IMR-90 (cell line): ENCODE data around the gene FNDC7. TPM values are rescaled to one million over a fixed set of nuclear protein-coding genes. Genes with fewer than 3 reads are reported as not detected.

Source experiments
- ATAC-seq: fragments of 200-7000 bp; cut with Tn5 transposase; 2 replicates; pipeline ENCODE4 v1.9.1; 2020; ENCODE audit warnings: low read depth, mild to moderate bottlenecking, moderate library complexity
- BruUV-seq: library from RNA; stranded (reverse); fragments of 400-500 nt; replicated peaks from 2 replicates; lab custom pipeline; 2021; lab: Mats Ljungman, UMichigan
- CTCF ChIA-PET: fragments of 300-600 bp; formaldehyde crosslinking; extraction: SDS; loops from one replicate; lab custom pipeline; 2021; ENCODE audit warnings: antibody characterized with exemption; lab: Yijun Ruan, JAX
- POLR2A ChIA-PET: fragments of 300-600 bp; sonication (Branson Sonifier 250); formaldehyde crosslinking; loops from one replicate; lab custom pipeline; 2022; ENCODE audit warnings: antibody characterized with exemption; ENCODE audit not compliant: unreplicated experiment; lab: Charles Lee
- DNase-seq: peaks from one replicate; pipeline ENCODE4 v3.0.0; 2013
- H2AFZ ChIP-seq: replicated peaks from 2 replicates; pipeline ENCODE3; 2013; ENCODE audit warnings: low read length, mild to moderate bottlenecking; ENCODE audit not compliant: poor library complexity
- H2AK5ac ChIP-seq: 2 replicates; pipeline ENCODE4 v1.6.1; 2013; ENCODE audit warnings: low read depth, low read length, inconsistent platforms
- H2AK9ac ChIP-seq: replicated peaks from 2 replicates; pipeline ENCODE3; 2013; ENCODE audit warnings: mild to moderate bottlenecking, low read depth, low read length, moderate library complexity; ENCODE audit not compliant: poor library complexity
- H2BK120ac ChIP-seq: 2 replicates; pipeline ENCODE4 v1.6.1; 2013; ENCODE audit warnings: low read depth, low read length, inconsistent platforms
- H2BK15ac ChIP-seq: 3 replicates; pipeline ENCODE4 v1.6.1; 2013; ENCODE audit warnings: low read depth, low read length, inconsistent platforms
- H2BK20ac ChIP-seq: 2 replicates; pipeline ENCODE4 v1.6.1; 2013; ENCODE audit warnings: low read depth, mild to moderate bottlenecking, inconsistent platforms, low read length, moderate library complexity
- H2BK5ac ChIP-seq: 2 replicates; pipeline ENCODE4 v1.6.1; 2013; ENCODE audit warnings: mild to moderate bottlenecking, low read depth, low read length, inconsistent platforms; ENCODE audit not compliant: poor library complexity, severe bottlenecking
- H3K14ac ChIP-seq: replicated peaks from 2 replicates; pipeline ENCODE4 v1.6.1; 2013; ENCODE audit warnings: low read depth, low read length, inconsistent platforms
- H3K18ac ChIP-seq: 2 replicates; pipeline ENCODE4 v1.6.1; 2013; ENCODE audit warnings: low read depth, low read length, control low read depth
- H3K23ac ChIP-seq: 2 replicates; pipeline ENCODE4 v1.6.1; 2013; ENCODE audit warnings: low read depth, low read length, inconsistent platforms
- H3K27ac ChIP-seq: 2 replicates; pipeline ENCODE4 v1.5.1; 2013; ENCODE audit warnings: mild to moderate bottlenecking, control low read depth, low read length; ENCODE audit not compliant: insufficient read depth
- H3K27me3 ChIP-seq: 2 replicates; pipeline ENCODE4 v1.6.1; 2013; ENCODE audit warnings: low read length; ENCODE audit not compliant: control insufficient read depth, insufficient read depth
- H3K36me3 ChIP-seq: 2 replicates; pipeline ENCODE4 v1.6.1; 2013; ENCODE audit warnings: low read length, mixed read lengths; ENCODE audit not compliant: control insufficient read depth, insufficient read depth
- H3K4ac ChIP-seq: 2 replicates; pipeline ENCODE4 v1.6.1; 2013; ENCODE audit warnings: low read depth, low read length, inconsistent platforms
- H3K4me1 ChIP-seq: 2 replicates; pipeline ENCODE4 v1.6.1; 2013; ENCODE audit warnings: low read length, mixed read lengths; ENCODE audit not compliant: control insufficient read depth, insufficient read depth
- H3K4me2 ChIP-seq: 2 replicates; pipeline ENCODE4 v1.6.1; 2013; ENCODE audit warnings: low read depth, mild to moderate bottlenecking, control low read depth, low read length, moderate library complexity
- H3K4me3 ChIP-seq: 2 replicates; pipeline ENCODE4 v1.5.1; 2013; ENCODE audit warnings: low read depth, mild to moderate bottlenecking, control low read depth, low read length, moderate library complexity; ENCODE audit not compliant: insufficient read depth
- H3K56ac ChIP-seq: 2 replicates; pipeline ENCODE4 v1.6.1; 2013; ENCODE audit warnings: low read length, inconsistent platforms; ENCODE audit not compliant: insufficient read depth; ENCODE audit errors: extremely low read depth
- H3K79me1 ChIP-seq, 2 experiments: 2 replicates each; pipeline ENCODE4 v1.6.1; 2013; ENCODE audit warnings: low read length in 2 of 2, inconsistent platforms in 1 of 2, low read depth in 1 of 2
- H3K9ac ChIP-seq: 2 replicates; pipeline ENCODE4 v1.6.1; 2013; ENCODE audit warnings: low read depth, low read length, control low read depth
- H3K9me1 ChIP-seq: 2 replicates; pipeline ENCODE4 v1.6.1; 2013; ENCODE audit warnings: low read length, inconsistent platforms; ENCODE audit not compliant: insufficient read depth
- H3K9me3 ChIP-seq: 2 replicates; pipeline ENCODE4 v1.6.1; 2013; ENCODE audit warnings: low read length; ENCODE audit not compliant: control insufficient read depth, insufficient read depth
- H4K20me1 ChIP-seq: 2 replicates; pipeline ENCODE4 v1.6.1; 2013; ENCODE audit warnings: low read length, inconsistent platforms; ENCODE audit not compliant: insufficient read depth
- H4K5ac ChIP-seq: 2 replicates; pipeline ENCODE4 v1.6.1; 2013; ENCODE audit warnings: mild to moderate bottlenecking, low read depth, low read length, control low read depth
- H4K8ac ChIP-seq, 2 experiments: 2 replicates each; pipeline ENCODE4 v1.6.1; 2013; ENCODE audit warnings: low read depth in 2 of 2, low read length in 2 of 2, control low read depth in 1 of 2, inconsistent platforms in 1 of 2
- H4K91ac ChIP-seq: 2 replicates; pipeline ENCODE4 v1.6.1; 2013; ENCODE audit warnings: low read depth, low read length, inconsistent platforms; ENCODE audit not compliant: insufficient read depth
- BHLHE40 ChIP-seq: fragments of 150-350 bp; IDR thresholded peaks from 2 replicates; pipeline ENCODE4 v1.6.1; 2016; ENCODE audit warnings: mild to moderate bottlenecking, low read depth, low read length
- CEBPB ChIP-seq: IDR thresholded peaks from 2 replicates; pipeline ENCODE4 v1.6.1; 2012; ENCODE audit warnings: low read depth, low read length, improper control_type of control experiment
- CTCF ChIP-seq: conservative IDR thresholded peaks from 2 replicates; pipeline ENCODE4 v1.5.1; 2012; ENCODE audit warnings: mild to moderate bottlenecking, low read depth, low read length, improper control_type of control experiment
- FOS ChIP-seq: fragments of 150-350 bp; IDR thresholded peaks from 2 replicates; pipeline ENCODE4 v1.6.1; 2016; ENCODE audit warnings: low read depth, low read length
- MXI1 ChIP-seq: IDR thresholded peaks from 2 replicates; pipeline ENCODE4 v1.6.1; 2012; ENCODE audit warnings: low read depth, mild to moderate bottlenecking, low read length, moderate library complexity, borderline replicate concordance
- NFE2L2 ChIP-seq: fragments of 150-350 bp; IDR thresholded peaks from 2 replicates; pipeline ENCODE4 v1.6.1; 2016; ENCODE audit warnings: low read depth, mild to moderate bottlenecking, low read length
- RAD21 ChIP-seq: IDR thresholded peaks from 2 replicates; pipeline ENCODE4 v1.6.1; 2012; ENCODE audit warnings: low read length, improper control_type of control experiment
- RCOR1 ChIP-seq: IDR thresholded peaks from 2 replicates; pipeline ENCODE4 v1.6.1; 2012; ENCODE audit warnings: mild to moderate bottlenecking, low read length, improper control_type of control experiment; ENCODE audit not compliant: insufficient replicate concordance
- SMC3 ChIP-seq: fragments of 150-350 bp; IDR thresholded peaks from 2 replicates; pipeline ENCODE4 v1.6.1; 2016; ENCODE audit warnings: low read depth, mild to moderate bottlenecking, antibody characterized with exemption, low read length, moderate library complexity
- USF2 ChIP-seq: fragments of 150-350 bp; IDR thresholded peaks from 2 replicates; pipeline ENCODE4 v1.6.1; 2017; ENCODE audit warnings: mild to moderate bottlenecking, antibody characterized with exemption, low read length, low read depth
- WGBS, 2 experiments: methylation state at CpG; one replicate each; pipeline versions ENCODE4 v1.1.5 to v1.1.7; 2013; ENCODE audit warnings: missing lambda C conversion rate in 2 of 2; ENCODE audit not compliant: insufficient read length in 1 of 2; ENCODE audit errors: extremely low coverage in 2 of 2; 5-methylcytosine and 5-hydroxymethylcytosine counted together
- dilution Hi-C: fragments of 300-500 bp; cut with HindIII; formaldehyde crosslinking; loops from one replicate; pipeline ENCODE4 v1.14.3; 2018; ENCODE audit warnings: low sequenced_read_pairs; ENCODE audit not compliant: unreplicated experiment
- in situ Hi-C: fragments of 300-500 bp; cut with MboI; formaldehyde crosslinking; loops from 3 replicates; pipeline ENCODE4 v1.14.3; 2019; ENCODE audit warnings: low sequenced_read_pairs, inconsistent platforms, mixed read lengths
- intact Hi-C: fragments of 100-400 bp; cut with micrococcal nuclease; formaldehyde crosslinking; loops from 2 replicates; pipeline ENCODE4 v1.10.0; 2022
- polyA plus RNA-seq, 3 experiments: library from polyadenylated mRNA; depleted of rRNA; stranded (reverse); fragments of >200 nt; gene quantifications; 2 replicates each; pipeline ENCODE4 v1.2.3, GENCODE V29; 2012; ENCODE audit warnings: low replicate concordance in 1 of 3
- total RNA-seq: library from RNA; depleted of rRNA; stranded (reverse); fragments of >200 nt; gene quantifications from 2 replicates; pipeline ENCODE4 v1.2.3, GENCODE V29; 2012

The FNDC7 gene
- total and polyA plus RNA-seq, 2 of the 4 experiments (the other 2 are of a cell fraction) = not detected

- TF ChIP-seq USF2 (no peak), FOS (peak; percentile 90)
Observed at GRCh38 chr1:108719656-108720435, 7.1 kb downstream of the FNDC7 start (continued).

GRCh38 chr1:108722292-108722691 is 9.6 kb downstream of the FNDC7 start:
- WGBS, 2 experiments = 20% methylated on average over 2 of the region's 6 CpGs; no CpG with 5 or more reads in 1 of the 2 experiments
- BruUV-seq = no TSS peak
- H3K27me3 ChIP-seq = no peaks in the 10 kb centered on the region

More at GRCh38 chr1:108722292-108722691, 9.6 kb downstream of the FNDC7 start:
- H3K23ac ChIP-seq = no peak overlapping the region
- H3K9me3 ChIP-seq = no peaks in the 10 kb centered on the region
- peak overlapping the region; percentile 31; the same call in 1 of the 2 replicates for H3K56ac ChIP-seq
- peak overlapping the region; percentile 75 for H3K4ac ChIP-seq
- no peak overlapping the region for H2AK5ac ChIP-seq
- peak overlapping the region; percentile 88 for H3K4me2 ChIP-seq
- H3K18ac ChIP-seq = peak overlapping the region; percentile 39; the same call in 1 of the 2 replicates
- no peaks in the 10 kb centered on the region for H3K36me3 ChIP-seq
- H2BK120ac ChIP-seq = peak overlapping the region; percentile 45
- H2AK9ac ChIP-seq = no peak overlapping the region
- TF ChIP-seq SMC3 (no peak), RAD21 (peak; percentile 3; the same call in 1 of the 2 replicates), BHLHE40 (no peak), NFE2L2 (no peak), MXI1 (no peak), FOS (no peak), CTCF (no peak), CEBPB (no peak), RCOR1 (no peak)
- H2AFZ ChIP-seq = peak overlapping the region; percentile 71
- peaks cover 18% of the 10 kb centered on the region for H3K4me1 ChIP-seq
- H4K91ac ChIP-seq = 0 out of 2 replicates have a peak overlapping the region, but pooled peaks have one; percentile 44
- no peaks in the 10 kb centered on the region for H4K20me1 ChIP-seq
- H3K79me1 ChIP-seq = no peaks in the 10 kb centered on the region; a peak in 1 of 4 replicates
- 0 out of 2 replicates have a peak, but pooled peaks cover 6% of the 10 kb centered on the region for H3K9me1 ChIP-seq
- ChIA-PET POLR2A (no interaction called here), CTCF (interaction anchor here (0.9 kb wide), 1 partner anchor 9 kb away, joined by 3 read pairs; no protein-coding TSS in a partner anchor)
- peak overlapping the region; percentile 6; the same call in 1 of the 3 replicates for H2BK15ac ChIP-seq
- peak overlapping the region; percentile 76 for H2BK5ac ChIP-seq
- ATAC-seq (peak; percentile 71), DNase-seq (peak; percentile 77)
- peak overlapping the region; percentile 2; the same call in 1 of the 2 replicates for H3K4me3 ChIP-seq
- in situ Hi-C loops (no loop called here), intact Hi-C loops (loop anchor here (2.0 kb wide), 1 partner anchor 25 kb away; the partner anchor contains the start of gene STXBP3), dilution Hi-C loops (no loop called here)
- peak overlapping the region in 1 of 2 experiments; percentile 68; a peak in 2 of 4 replicates for H4K8ac ChIP-seq
- H2BK20ac ChIP-seq = peak overlapping the region; percentile 53; the same call in 1 of the 2 replicates
- H3K27ac ChIP-seq = peak overlapping the region; percentile 75; the same call in 1 of the 2 replicates
- H3K14ac ChIP-seq = 0 out of 2 replicates have a peak overlapping the region, but pooled peaks have one; percentile 48
- H3K9ac ChIP-seq = no peak overlapping the region
- peak overlapping the region; percentile 38; the same call in 1 of the 2 replicates for H4K5ac ChIP-seq
